Germinal center (tissue), 1 donor: Measurements from ENCODE around the gene TLCD3B.
"Not testable (repeated sequence)": the region's sequence is repeated elsewhere in the genome, so short reads cannot be mapped to it uniquely, and the experiment has no call there.

Experiments
- DNase-seq: peaks from one replicate; pipeline ENCODE4 v3.0.0; 2012; ENCODE audit warnings: mixed read lengths, low spot score

Gene TLCD3B

GRCh38 chr16:30060836-30061554, 29.9 kb upstream of the TLCD3B start:
- DNase-seq, result no peak

GRCh38 chr16:30060346-30060745, 29.3 kb upstream of the TLCD3B start:
- DNase-seq, result no peak

- peak; percentile 70 for DNase-seq
These were observed 24.0 kb upstream of the TLCD3B start for GRCh38 chr16:30054959-30055553.

GRCh38 chr16:30054451-30054850, 23.4 kb upstream of the TLCD3B start:
- no peak for DNase-seq

GRCh38 chr16:30053376-30054015, 22.4 kb upstream of the TLCD3B start:
- no peak for DNase-seq

GRCh38 chr16:30052671-30053372, 21.8 kb upstream of the TLCD3B start:
- peak; percentile 92 for DNase-seq

GRCh38 chr16:30051518-30051917, 20.4 kb upstream of the TLCD3B start:
- no peak for DNase-seq

GRCh38 chr16:30049871-30050270, 18.8 kb upstream of the TLCD3B start:
- no peak for DNase-seq

- no peak for DNase-seq
These were observed 15.5 kb upstream of the TLCD3B start for GRCh38 chr16:30046588-30046987.

- no peak for DNase-seq
These were observed 15.1 kb upstream of the TLCD3B start for GRCh38 chr16:30046178-30046577.

- no peak for DNase-seq
These were observed 10.8 kb upstream of the TLCD3B start for GRCh38 chr16:30041841-30042240.

GRCh38 chr16:30040690-30041089, 9.6 kb upstream of the TLCD3B start:
- not testable (repeated sequence) for DNase-seq

- DNase-seq, result no peak
These were observed 9.2 kb upstream of the TLCD3B start for GRCh38 chr16:30040221-30040620.

GRCh38 chr16:30033270-30033669, 2.2 kb upstream of the TLCD3B start:
- no peak for DNase-seq

GRCh38 chr16:30032083-30032819, 1.2 kb upstream of the TLCD3B start:
- peak; percentile 71 for DNase-seq

GRCh38 chr16:30031477-30031918, 427 bp upstream of the TLCD3B start:
- no peak for DNase-seq

- DNase-seq, result no peak
These were observed 923 bp downstream of the TLCD3B start for GRCh38 chr16:30030011-30030685.

GRCh38 chr16:30028438-30029076, 2.5 kb downstream of the TLCD3B start:
- DNase-seq, result no peak

- no peak for DNase-seq
These were observed 3.3 kb downstream of the TLCD3B start for GRCh38 chr16:30027588-30028437.

GRCh38 chr16:30026449-30026848, 4.6 kb downstream of the TLCD3B start:
- DNase-seq, result no peak
